HG03095 (cell line): ENCODE data around the gene PREX1.
"Not testable (repeated sequence)": the region's sequence is repeated elsewhere in the genome, so short reads cannot be mapped to it uniquely, and the experiment has no call there.

ENCODE experiments used
- ATAC-seq: cut with Tn5 transposase; IDR thresholded peaks from one replicate; pipeline ENCODE4 v1.9.1; 2021; ENCODE audit warnings: moderate library complexity; ENCODE audit not compliant: unreplicated experiment

Gene PREX1

GRCh38 chr20:48827855-48828733, at the start of gene PREX1:
TSS of gene PREX1 (minus strand) at chr20:48827999. CDS start at chr20:48827860, 139 bp downstream.
- ATAC-seq: peak; percentile 44

- no peak for ATAC-seq
Measured at GRCh38 chr20:48877304-48877703, 49.5 kb upstream of the PREX1 start.

DNA sequence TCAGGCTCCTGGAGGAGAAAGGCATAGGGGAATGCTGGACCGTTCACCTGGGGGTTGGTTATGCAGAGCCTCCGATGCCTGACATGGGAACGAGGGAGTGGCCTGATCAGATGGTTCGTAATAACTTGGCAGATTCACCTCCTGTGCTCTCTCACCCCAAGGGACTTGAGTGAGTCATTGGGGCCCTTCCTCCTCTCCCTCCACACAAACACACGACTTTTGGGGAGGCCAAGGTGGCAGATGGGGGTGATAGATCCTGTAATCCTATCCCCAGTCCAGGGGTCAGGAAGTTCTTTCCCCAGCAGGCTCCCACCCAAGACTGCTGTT, 48.1 kb upstream of the PREX1 start:
- no peak for ATAC-seq

- ATAC-seq: no peak
Measured at GRCh38 chr20:48875233-48875913, 47.6 kb upstream of the PREX1 start.

DNA sequence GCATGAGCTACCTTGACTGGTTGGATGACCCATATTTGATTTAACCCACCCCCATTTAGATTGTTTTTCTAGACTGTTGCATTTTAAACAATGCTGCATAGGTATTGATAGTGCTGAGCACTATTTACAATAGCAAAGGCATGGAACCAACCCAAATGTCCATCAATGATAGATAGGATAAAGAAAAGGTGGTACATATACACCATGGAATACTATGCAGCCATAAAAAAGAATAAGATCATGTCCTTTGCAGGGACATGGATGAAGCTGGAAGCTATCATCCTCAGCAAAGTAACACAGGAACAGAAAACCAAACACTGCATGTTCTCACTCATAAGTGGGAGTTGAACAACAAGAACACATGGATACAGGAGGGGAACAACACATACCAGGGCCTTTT, 41.6 kb upstream of the PREX1 start:
- not testable (repeated sequence) for ATAC-seq

DNA sequence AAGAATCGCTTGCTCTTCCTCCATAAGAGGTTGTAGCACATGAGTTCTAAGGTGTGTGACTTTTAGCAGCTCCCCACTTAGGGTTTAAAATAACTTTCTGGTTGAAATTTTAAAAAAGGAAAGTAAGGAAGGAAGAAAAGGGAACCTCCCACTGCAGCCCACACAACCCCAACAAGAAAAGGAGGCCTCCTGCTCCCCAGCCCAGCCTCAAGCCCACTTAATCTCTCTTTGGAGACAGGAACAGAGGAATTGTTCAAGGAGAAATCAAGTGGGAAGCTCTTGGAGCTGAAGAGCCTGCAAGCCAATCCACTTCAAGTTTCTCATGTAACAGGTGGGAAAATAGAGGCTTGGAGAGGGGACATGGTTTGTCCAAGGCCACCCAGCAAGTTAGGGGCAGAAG, 39.1 kb upstream of the PREX1 start:
- ATAC-seq: no peak

DNA sequence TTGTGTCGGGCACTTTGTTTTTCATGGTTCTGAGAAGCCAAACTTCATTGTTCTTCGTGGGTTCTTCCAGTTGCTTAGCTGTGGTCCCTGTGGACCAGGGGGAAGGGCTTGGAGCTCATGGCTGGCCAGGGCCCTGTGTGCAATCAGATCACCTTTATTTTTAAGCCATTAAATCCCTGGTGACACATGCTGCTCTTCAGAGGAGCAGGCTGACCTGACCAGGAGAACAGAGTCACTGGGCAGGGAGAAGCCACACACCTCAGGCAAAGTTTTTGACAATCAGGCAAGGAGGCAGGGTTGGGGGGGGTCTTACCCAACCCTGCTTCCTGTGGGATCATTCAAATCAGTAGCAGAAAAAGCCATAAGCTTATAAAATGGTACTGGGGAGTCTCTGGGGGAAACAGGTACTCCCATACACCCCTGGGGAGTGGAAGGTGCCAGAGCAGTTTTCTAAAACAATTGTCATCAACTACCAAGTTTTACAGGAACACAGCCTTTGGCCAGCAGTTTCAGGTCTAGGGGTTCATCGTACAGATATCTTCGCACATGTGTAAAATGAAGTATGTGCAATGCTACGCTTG, 37.0 kb upstream of the PREX1 start:
- no peak for ATAC-seq

DNA sequence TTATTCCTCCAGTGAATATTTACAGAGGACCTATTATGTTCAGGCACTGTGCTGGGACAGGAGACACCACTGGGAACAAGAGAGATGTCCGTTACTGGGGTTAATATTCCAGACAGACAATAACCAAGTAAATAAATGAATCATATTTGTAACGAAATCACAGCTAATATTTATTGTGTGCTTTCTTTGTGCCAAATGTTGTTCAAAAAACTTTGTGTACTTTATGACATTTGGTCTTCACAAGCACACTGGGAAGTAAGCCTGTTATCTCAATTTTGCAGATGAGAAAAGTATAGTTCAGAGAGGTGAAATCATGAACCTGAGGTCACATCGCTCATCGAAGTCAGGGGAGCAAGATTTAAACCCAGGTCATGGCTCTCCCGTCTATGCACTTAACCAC, 36.5 kb upstream of the PREX1 start:
- no peak for ATAC-seq

- ATAC-seq: no peak
Measured at GRCh38 chr20:48862279-48862678, 34.5 kb upstream of the PREX1 start.

DNA sequence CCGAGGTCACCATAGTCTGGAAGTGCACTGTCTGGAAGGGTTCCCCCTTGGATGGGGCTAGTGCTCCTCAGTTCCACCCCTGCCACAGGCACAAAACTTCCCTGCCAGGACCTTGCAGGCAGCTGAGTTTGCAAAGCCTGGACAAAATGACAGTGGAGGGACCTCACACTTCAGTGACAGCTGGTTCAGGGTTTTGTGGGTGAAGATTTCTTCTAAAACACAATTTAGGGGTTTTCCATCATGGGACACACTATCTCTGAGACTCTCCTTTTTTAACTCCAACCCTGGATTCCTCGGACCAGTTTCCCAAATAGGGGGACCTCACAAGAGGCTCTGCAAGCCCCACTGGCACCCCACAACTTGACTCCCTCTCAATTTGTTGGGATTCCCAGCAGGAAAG, 33.6 kb upstream of the PREX1 start:
- no peak for ATAC-seq

GRCh38 chr20:48858075-48858790, 30.4 kb upstream of the PREX1 start:
- ATAC-seq: no peak

DNA sequence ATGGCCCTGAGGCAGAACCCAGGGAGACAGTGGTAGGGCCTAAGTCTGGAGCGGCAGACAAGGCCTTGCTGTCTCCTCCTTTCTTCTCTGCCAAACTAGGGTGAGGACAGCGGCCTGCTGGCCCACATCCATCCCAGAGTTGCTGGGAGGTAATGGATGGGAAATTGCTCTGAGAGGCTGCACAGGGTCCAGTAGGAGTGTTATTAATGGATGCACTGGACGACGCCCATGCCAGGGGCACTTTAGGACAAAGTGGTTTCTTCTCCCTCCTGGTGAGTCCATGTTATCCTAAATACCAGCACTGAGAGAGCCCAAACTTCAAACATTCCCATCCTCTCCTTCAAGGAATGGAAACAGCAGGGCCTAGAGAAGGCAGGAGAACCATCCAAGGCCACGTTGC, 28.3 kb upstream of the PREX1 start:
- no peak for ATAC-seq

- ATAC-seq: no peak
Measured at GRCh38 chr20:48855046-48855445, 27.2 kb upstream of the PREX1 start.

GRCh38 chr20:48852609-48853008, 24.8 kb upstream of the PREX1 start:
- ATAC-seq: no peak

DNA sequence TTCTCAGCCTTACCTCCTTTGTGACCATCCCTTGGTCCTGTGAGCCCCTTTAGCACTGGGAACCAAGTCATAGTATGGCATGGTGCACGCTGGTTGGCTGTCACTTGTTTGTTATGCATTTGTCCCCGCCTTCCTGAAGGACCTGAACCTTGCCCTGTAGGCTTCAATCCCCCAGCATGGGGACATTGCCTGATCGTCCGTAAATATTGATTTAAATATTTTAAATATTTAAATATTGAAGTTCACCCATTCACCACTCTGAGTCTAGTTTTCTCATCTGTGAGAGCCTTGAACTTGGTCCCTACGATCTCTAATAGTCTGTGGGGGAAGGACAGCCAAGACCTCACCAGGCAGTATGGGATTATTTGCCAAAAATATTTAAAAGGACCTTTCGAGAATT, 23.8 kb upstream of the PREX1 start:
- ATAC-seq: no peak

GRCh38 chr20:48850977-48851299, 23.1 kb upstream of the PREX1 start:
- ATAC-seq: no peak

DNA sequence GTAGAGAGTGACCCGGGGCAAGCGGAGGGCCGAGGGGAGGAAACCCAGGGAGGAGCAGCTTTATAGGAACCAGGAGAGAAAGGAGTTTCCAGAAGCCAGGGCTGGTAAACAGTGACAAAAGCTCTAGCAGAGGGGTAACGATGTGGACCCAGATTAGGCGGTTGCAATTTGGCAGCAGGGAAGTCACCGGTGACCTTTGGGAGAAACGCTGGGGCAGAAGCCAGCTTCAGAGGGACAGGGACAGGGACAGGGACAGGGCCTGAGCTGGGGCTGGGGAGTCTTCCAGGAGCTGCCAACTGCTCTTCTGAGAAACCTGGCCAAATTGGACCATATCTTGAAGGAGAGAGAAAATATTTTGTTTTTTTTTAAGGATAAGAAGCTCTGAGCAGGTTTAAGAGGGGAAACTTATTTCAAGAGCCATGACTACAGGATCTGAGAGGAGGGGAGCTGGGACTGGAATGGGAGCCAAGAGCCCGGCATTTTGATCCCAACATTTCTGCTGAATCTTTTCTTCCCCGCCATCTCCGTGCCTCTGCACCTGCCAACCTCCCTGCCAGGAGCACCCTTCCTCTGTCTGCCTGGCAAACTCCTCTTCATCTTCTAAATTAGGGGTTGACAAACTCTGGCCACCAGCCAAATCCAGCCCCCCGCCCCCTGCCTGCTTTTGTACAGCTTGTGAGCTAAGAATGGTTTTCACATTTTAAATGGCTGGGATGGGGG, 22.6 kb upstream of the PREX1 start:
- no peak for ATAC-seq

DNA sequence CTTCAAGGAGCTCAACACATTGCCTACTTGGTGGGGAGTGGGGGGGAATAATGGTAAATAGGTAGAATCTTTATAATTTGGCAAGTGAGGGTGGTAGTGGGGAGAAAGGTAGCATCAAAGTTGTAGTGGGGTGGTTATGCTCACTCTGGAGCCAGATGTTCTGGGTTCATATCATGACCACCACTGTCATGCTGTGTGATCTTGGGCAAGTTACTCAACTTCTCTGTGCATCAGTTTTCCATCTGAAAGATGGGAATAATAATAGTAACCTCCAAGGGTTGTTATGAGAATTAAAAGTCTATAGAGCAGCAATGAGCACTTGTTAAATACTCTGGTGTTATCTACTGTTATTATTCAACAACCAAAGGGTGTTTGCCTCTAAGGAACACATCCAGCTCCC, 22.0 kb upstream of the PREX1 start:
- no peak for ATAC-seq

- no peak for ATAC-seq
Measured at GRCh38 chr20:48849299-48849698, 21.5 kb upstream of the PREX1 start.

DNA sequence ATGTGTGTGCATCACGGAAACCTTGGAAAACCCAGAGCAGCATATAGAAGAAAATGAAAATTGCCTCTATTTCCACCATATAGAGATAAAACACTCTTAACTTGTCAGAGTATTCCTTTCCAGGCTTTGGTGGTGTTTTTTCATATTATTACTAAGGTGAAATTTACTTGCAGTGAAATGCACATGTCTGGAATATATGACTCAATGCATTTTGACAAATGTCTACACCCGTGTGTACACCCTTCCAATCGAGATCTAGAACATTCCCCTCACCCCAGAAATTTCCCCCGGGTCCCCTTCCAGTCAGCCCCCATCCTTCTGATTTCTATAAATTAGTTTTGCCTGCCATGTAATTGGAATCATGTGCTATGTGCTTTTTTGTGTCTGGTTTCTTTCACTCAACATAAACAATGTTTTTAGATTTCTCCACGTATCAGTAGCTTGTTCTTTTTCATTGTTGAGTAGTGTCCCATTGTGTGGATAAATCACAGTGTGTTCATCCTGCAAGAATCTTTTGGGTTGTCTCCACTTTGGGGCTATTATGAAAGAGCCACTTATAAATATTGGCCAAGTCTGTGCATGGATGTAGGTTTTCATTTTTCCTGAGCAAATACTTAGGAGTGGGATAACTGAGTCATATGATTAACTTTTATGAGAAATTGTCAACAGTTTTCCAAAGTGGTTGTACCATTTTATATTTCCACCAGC, 19.9 kb upstream of the PREX1 start:
- ATAC-seq: no peak
